ENCODE measurements around the gene NT5C2. TPM values are rescaled to one million over a fixed set of nuclear protein-coding genes. Genes with fewer than 3 reads are reported as not detected.

The NT5C2 gene
- total and polyA plus RNA-seq, 3 donors from 2014 or later = 105 to 125 (median 114) TPM

GRCh38 chr10:103157246-103157645 lies 35.8 kb downstream of the NT5C2 start:
- H3K27ac ChIP-seq = no peak overlapping the region
- intact Hi-C loops (cut with DNase I; ENCODE audit: low total_unique reads) = no loop called here
- 92 to 96% methylated on average over 1 of the region's 1 CpG for WGBS, 2 donors
- no peak for DNase-seq
- no peaks in the 10 kb centered on the region for H3K9me3 ChIP-seq
- no peaks in the 10 kb centered on the region for H3K36me3 ChIP-seq (ENCODE audit: low read depth, missing control alignments)
- no peak overlapping the region for H3K4me3 ChIP-seq
- H3K27me3 ChIP-seq = no peaks in the 10 kb centered on the region
- TF ChIP-seq POLR2A (IDR thresholded peaks at IDR 0.05) = no peak
- TF ChIP-seq, protein P1, sequence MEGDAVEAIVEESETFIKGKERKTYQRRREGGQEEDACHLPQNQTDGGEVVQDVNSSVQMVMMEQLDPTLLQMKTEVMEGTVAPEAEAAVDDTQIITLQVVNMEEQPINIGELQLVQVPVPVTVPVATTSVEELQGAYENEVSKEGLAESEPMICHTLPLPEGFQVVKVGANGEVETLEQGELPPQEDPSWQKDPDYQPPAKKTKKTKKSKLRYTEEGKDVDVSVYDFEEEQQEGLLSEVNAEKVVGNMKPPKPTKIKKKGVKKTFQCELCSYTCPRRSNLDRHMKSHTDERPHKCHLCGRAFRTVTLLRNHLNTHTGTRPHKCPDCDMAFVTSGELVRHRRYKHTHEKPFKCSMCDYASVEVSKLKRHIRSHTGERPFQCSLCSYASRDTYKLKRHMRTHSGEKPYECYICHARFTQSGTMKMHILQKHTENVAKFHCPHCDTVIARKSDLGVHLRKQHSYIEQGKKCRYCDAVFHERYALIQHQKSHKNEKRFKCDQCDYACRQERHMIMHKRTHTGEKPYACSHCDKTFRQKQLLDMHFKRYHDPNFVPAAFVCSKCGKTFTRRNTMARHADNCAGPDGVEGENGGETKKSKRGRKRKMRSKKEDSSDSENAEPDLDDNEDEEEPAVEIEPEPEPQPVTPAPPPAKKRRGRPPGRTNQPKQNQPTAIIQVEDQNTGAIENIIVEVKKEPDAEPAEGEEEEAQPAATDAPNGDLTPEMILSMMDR (IDR thresholded peaks at IDR 0.05) = no peak
- peaks cover 18% of the 10 kb centered on the region for H3K4me1 ChIP-seq

- H3K4me1 ChIP-seq = peaks cover 18% of the 10 kb centered on the region
- intact Hi-C loops (cut with DNase I; ENCODE audit: low total_unique reads) = no loop called here
- no peak overlapping the region for H3K27ac ChIP-seq
- H3K36me3 ChIP-seq (ENCODE audit: low read depth, missing control alignments) = no peaks in the 10 kb centered on the region
- no peak for DNase-seq
- TF ChIP-seq, protein P1 (IDR thresholded peaks at IDR 0.05) = no peak
- no peak for TF ChIP-seq POLR2A (IDR thresholded peaks at IDR 0.05)
- no peaks in the 10 kb centered on the region for H3K9me3 ChIP-seq
- H3K4me3 ChIP-seq = no peak overlapping the region
- WGBS, 2 donors = 74 to 80% methylated on average over 4 of the region's 4 CpGs
- H3K27me3 ChIP-seq = no peaks in the 10 kb centered on the region
Measured at GRCh38 chr10:103155471-103156085, 37.5 kb downstream of the NT5C2 start.

GRCh38 chr10:103154521-103155299 lies 38.4 kb downstream of the NT5C2 start:
- intact Hi-C loops (cut with DNase I; ENCODE audit: low total_unique reads) = no loop called here
- Histone ChIP-seq H3K27ac (peak overlapping the region in 1 of 2 donors; percentile 83), H3K36me3 (ENCODE audit: low read depth, missing control alignments) (no peaks in the 10 kb centered on the region), H3K9me3 (no peaks in the 10 kb centered on the region), H3K27me3 (no peaks in the 10 kb centered on the region), H3K4me3 (no peak overlapping the region), H3K4me1 (peaks cover 18% of the 10 kb centered on the region)
- DNase-seq = no peak
- WGBS, 2 donors = 49 to 63% methylated on average over 3 of the region's 3 CpGs
- TF ChIP-seq, protein P1 (IDR thresholded peaks at IDR 0.05) = no peak
- no peak for TF ChIP-seq POLR2A (IDR thresholded peaks at IDR 0.05)

DNA sequence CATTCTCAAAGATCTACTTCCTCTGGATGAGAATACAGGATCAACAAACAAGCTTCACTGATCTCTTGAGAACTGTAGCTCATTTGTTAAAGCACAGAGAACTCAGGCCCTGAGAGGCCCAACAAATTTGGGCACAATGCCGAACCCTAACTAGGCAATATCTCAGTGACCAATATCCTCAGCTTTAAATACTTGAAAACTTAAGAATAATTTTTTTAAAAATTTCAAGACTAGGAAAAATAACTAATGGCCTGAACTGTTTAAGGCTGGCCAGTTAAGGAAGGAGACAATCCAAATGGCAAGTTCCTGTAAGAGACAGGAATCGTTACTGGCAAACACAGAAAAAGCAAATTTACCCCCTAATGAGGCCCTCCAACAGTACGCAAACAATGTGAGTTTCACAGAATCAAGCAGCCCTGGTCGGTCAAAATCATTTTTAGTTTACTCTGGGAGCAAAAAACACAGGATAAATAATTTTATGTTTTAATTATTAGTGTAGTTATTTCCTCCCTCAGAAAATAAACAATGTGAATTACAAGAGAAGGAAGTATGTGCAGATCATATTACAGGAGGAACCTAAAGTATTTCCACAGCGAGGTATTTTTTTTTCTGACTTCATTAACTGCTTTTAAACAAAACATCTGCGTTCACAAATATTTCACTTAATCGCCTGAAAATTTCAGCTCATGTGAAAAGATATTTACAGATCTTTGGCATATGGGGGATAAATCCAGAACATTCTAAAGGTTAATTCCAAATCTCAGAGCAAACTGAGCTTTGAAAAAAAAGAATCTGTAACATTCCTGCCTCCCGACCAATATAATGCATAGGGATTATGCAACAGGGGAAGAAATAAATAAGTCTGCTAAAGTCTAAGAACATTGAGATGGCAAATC lies 39.5 kb downstream of the NT5C2 start:
- WGBS, 2 donors = 25 to 39% methylated on average over 8 of the region's 8 CpGs

More for the DNA sequence above, 39.5 kb downstream of the NT5C2 start:
- Histone ChIP-seq H3K4me3 (no peak overlapping the region), H3K27me3 (no peaks in the 10 kb centered on the region), H3K27ac (peak overlapping the region; percentile 40 to 83), H3K36me3 (ENCODE audit: low read depth, missing control alignments) (no peaks in the 10 kb centered on the region), H3K4me1 (peaks cover 18% of the 10 kb centered on the region), H3K9me3 (no peaks in the 10 kb centered on the region)
- TF ChIP-seq POLR2A (IDR thresholded peaks at IDR 0.05) = no peak
- TF ChIP-seq, protein P1 (IDR thresholded peaks at IDR 0.05) = no peak
- intact Hi-C loops (cut with DNase I; ENCODE audit: low total_unique reads) = no loop called here
- peak; percentile 54 for DNase-seq

Data from testis (tissue), 3 donors.